Sigmoid colon (tissue), 7 donors: ENCODE results near the gene AUTS2. TPM values are rescaled to one million over a fixed set of nuclear protein-coding genes. Genes with fewer than 3 reads are reported as not detected.

Source experiments
- DNase-seq: peaks from one replicate; pipeline ENCODE4 v3.0.0-alpha.2; 2019
- H3K27ac ChIP-seq, 4 donors: fragments of 200-600 bp; sonication (generic); one replicate each; pipeline ENCODE4 v1.5.1; 2016 to 2019; ENCODE audit warnings: mild to moderate bottlenecking in 1 of 4
- H3K27me3 ChIP-seq, 3 donors: fragments of 200-600 bp; sonication (generic); one replicate each; pipeline ENCODE4 v1.5.1; 2019; ENCODE audit warnings: mild to moderate bottlenecking in 1 of 3
- H3K36me3 ChIP-seq, 4 donors: fragments of 200-600 bp; sonication (generic); one replicate each; pipeline ENCODE4 v1.5.1; 2016 to 2019
- H3K4me1 ChIP-seq, 4 donors: fragments of 200-600 bp; sonication (generic); one replicate each; pipeline ENCODE4 v1.5.1; 2017 to 2019
- H3K4me3 ChIP-seq, 4 donors: fragments of 200-600 bp; sonication (generic); one replicate each; pipeline ENCODE4 v1.5.1; 2017 to 2019; ENCODE audit warnings: mild to moderate bottlenecking in 2 of 4, moderate library complexity in 1 of 4
- H3K9me3 ChIP-seq, 4 donors: fragments of 200-600 bp in 3 of 4; sonication (generic) in 3 of 4; one replicate each; pipeline versions ENCODE4 v1.5.1 to v1.6.1; 2013 to 2019
- CTCF ChIP-seq, 4 experiments: fragments of 450-650 bp in 3 of 4; fragments of 200-600 bp in 1 of 4; IDR thresholded peaks; one replicate each; pipeline ENCODE4 v1.5.1; 2016 to 2019; ENCODE audit warnings: antibody characterized with exemption in 4 of 4, mild to moderate bottlenecking in 3 of 4, moderate library complexity in 2 of 4
- EP300 ChIP-seq, 4 donors: sonication (generic); formaldehyde crosslinking; IDR thresholded peaks; one replicate each; pipeline ENCODE4 v1.6.1; 2017; ENCODE audit warnings: antibody characterized with exemption in 4 of 4
- POLR2A ChIP-seq, 2 donors: fragments of 450-650 bp; IDR thresholded peaks; one replicate each; pipeline ENCODE4 v1.6.1; 2016; ENCODE audit warnings: antibody characterized with exemption in 2 of 2, mild to moderate bottlenecking in 2 of 2, moderate library complexity in 2 of 2
- POLR2AphosphoS5 ChIP-seq, 4 donors: sonication (generic); formaldehyde crosslinking; IDR thresholded peaks; one replicate each; pipeline ENCODE4 v1.6.1; 2017; ENCODE audit warnings: antibody characterized with exemption in 4 of 4
- WGBS, 2 donors: extraction: QIAGEN DNeasy Blood & Tissue Kit; methylation state at CpG; one replicate each; pipeline ENCODE4 v1.1.7; 2013; 5-methylcytosine and 5-hydroxymethylcytosine counted together
- intact Hi-C: fragments of 100-400 bp; cut with DNase I; formaldehyde crosslinking; loops from one replicate; pipeline ENCODE4 v1.15.1; 2023
- polyA plus RNA-seq, 3 donors: library from polyadenylated mRNA; stranded (reverse); fragments of 200-250 nt; gene quantifications; one replicate each; pipeline ENCODE4 v1.2.3, GENCODE V29; 2013
- total RNA-seq, 4 donors: library from RNA; depleted of rRNA; stranded (reverse); fragments of >200 nt; gene quantifications; one replicate each; pipeline ENCODE4 v1.1.0, GENCODE V29; 2016
- donor health status: healthy with polysubstance abuse.
- donor health status: Bipolar disorder and iron deficiency.
- donor health status: healthy.

AUTS2 gene
- total and polyA plus RNA-seq, 7 donors: 3.6 to 55.7 (median 25.5) TPM

DNA sequence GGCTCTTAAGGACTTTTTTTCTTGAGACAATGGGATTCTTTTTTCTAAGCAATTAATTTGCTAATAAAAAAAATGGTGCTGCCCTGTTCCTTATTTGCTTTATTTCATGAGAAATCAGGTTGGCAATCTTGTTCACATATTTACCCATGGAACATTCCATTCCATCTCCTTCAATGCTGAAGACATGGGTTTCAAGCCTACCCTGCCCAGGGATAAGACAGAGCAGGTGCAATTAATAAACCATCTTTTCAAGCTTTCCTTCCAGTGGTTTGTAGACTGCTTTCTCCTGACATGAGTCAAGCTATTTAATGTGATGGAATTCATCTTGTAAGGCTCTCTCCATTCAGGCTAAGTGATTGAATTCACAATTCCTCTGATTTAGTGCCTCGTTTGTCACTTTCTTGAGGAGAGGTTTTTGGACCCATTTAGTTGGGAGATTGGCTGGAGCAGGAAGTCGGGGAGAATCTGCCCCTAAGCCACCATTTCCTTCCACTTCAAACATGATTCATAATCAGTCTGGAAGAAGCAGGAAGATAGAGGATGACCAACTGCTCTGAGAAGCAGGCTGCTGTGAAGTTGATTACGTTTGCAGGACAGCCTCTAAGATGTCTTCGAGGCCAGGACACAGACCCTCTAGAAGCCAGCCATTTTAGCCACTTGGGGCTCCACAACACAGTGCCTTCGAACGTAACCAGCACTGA, 981.3 kb downstream of the AUTS2 start:
- Histone ChIP-seq H3K4me1 (no peaks in the 10 kb centered on the region), H3K4me3 (no peak overlapping the region), H3K9me3 (no peaks in the 10 kb centered on the region), H3K36me3 (no peaks in the 10 kb centered on the region), H3K27me3 (no peaks in the 10 kb centered on the region), H3K27ac (no peak overlapping the region)
- intact Hi-C loops: no loop called here
- no peak for DNase-seq
- WGBS, 2 donors: 86 to 91% methylated on average over 6 of the region's 6 CpGs
- TF ChIP-seq EP300 (IDR thresholded peaks at IDR 0.05) (no peak), CTCF (IDR thresholded peaks at IDR 0.05) (no peak), POLR2A (IDR thresholded peaks at IDR 0.05) (no peak), POLR2AphosphoS5 (IDR thresholded peaks at IDR 0.05) (no peak)

DNA sequence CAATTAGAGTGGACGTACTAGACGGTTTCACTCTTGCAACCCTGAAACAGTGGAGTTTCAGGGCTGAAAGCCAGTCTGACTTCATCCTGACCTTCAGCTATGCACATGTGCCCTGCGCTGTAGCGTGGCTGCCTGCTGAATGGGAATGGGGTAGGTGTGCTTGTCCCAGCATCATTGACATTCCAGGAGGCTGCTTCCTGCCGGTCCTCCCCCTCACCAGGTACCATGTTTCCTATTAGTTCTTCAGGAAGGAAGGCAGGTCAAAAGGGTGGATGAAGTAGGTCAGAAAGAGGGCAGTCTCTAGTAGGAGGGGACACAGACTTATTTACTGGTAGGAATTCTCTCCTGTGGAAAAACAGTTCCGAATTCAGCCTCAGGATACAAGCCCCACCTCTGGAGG, 981.9 kb downstream of the AUTS2 start:
- 93 to 96% methylated on average over 6 of the region's 6 CpGs for WGBS, 2 donors
- Histone ChIP-seq H3K4me3 (no peak overlapping the region), H3K4me1 (no peaks in the 10 kb centered on the region), H3K9me3 (no peaks in the 10 kb centered on the region), H3K27me3 (no peaks in the 10 kb centered on the region), H3K36me3 (no peaks in the 10 kb centered on the region), H3K27ac (no peak overlapping the region)
- intact Hi-C loops: no loop called here
- no peak for DNase-seq
- TF ChIP-seq POLR2A (IDR thresholded peaks at IDR 0.05) (no peak), CTCF (IDR thresholded peaks at IDR 0.05) (no peak), EP300 (IDR thresholded peaks at IDR 0.05) (no peak), POLR2AphosphoS5 (IDR thresholded peaks at IDR 0.05) (no peak)

- Histone ChIP-seq H3K9me3 (no peaks in the 10 kb centered on the region), H3K4me1 (no peaks in the 10 kb centered on the region), H3K27ac (no peak overlapping the region), H3K36me3 (no peaks in the 10 kb centered on the region), H3K4me3 (no peak overlapping the region), H3K27me3 (no peaks in the 10 kb centered on the region)
- no peak for DNase-seq
- TF ChIP-seq POLR2AphosphoS5 (IDR thresholded peaks at IDR 0.05): no peak
- TF ChIP-seq CTCF (IDR thresholded peaks at IDR 0.05): no peak
- no peak for TF ChIP-seq POLR2A (IDR thresholded peaks at IDR 0.05)
- no peak for TF ChIP-seq EP300 (IDR thresholded peaks at IDR 0.05)
- 80 to 84% methylated on average over 18 of the region's 18 CpGs for WGBS, 2 donors
- intact Hi-C loops: no loop called here
Observed at GRCh38 chr7:70582927-70583895, 984.9 kb downstream of the AUTS2 start.

GRCh38 chr7:70583965-70584883, 985.9 kb downstream of the AUTS2 start:
- H3K4me3 ChIP-seq: no peak overlapping the region
- H3K36me3 ChIP-seq: no peaks in the 10 kb centered on the region
- no peaks in the 10 kb centered on the region for H3K4me1 ChIP-seq
- H3K27me3 ChIP-seq: no peaks in the 10 kb centered on the region
- H3K27ac ChIP-seq: no peak overlapping the region
- 72 to 85% methylated on average over 16 of the region's 16 CpGs for WGBS, 2 donors
- TF ChIP-seq EP300 (IDR thresholded peaks at IDR 0.05): no peak
- no peak for TF ChIP-seq POLR2A (IDR thresholded peaks at IDR 0.05)
- TF ChIP-seq CTCF (IDR thresholded peaks at IDR 0.05): no peak
- no peak for TF ChIP-seq POLR2AphosphoS5 (IDR thresholded peaks at IDR 0.05)
- no peak for DNase-seq
- H3K9me3 ChIP-seq: no peaks in the 10 kb centered on the region
- intact Hi-C loops: no loop called here
